ENCODE data around the gene QARS1. TPM values are rescaled to one million over a fixed set of nuclear protein-coding genes. Genes with fewer than 3 reads are reported as not detected.

QARS1 gene
- total and polyA plus RNA-seq, 2 experiments from 2014 or later = 173 to 373 TPM

DNA sequence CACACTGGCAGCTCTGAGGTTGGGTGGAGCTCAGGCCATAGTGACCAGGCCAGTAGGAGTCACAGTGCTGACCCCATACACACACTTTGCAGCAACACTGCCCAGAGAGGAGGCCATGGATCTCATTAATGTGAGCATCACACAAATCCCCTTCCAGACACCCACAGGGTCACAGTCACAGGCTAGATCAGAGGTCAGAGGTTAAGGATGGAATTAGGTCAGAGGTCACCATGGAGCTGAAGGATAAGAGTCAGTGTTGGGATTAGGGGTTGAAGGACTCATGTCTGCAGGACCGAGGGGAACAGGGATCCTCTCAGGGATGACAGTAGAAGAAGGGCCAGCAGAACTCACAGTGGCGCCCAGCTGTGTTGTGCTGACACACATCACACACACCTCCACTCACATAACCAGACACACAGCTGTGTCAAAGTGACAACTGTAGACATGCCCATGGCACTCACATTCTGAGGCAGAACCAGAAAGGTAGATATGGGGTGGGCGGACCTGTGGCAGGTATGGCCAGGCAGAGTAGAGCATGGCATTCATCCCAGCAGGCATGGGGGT, 48.9 kb upstream of the QARS1 start:
- H3K9me2 ChIP-seq (ENCODE audit: insufficient read depth) = no peaks in the 10 kb centered on the region
- peaks cover 6% of the 10 kb centered on the region for H3F3A ChIP-seq (replicated peaks; ENCODE audit: low read depth)
- no peaks in the 10 kb centered on the region for H3K36me3 Mint-ChIP-seq (ENCODE audit: low read depth)
- no peak overlapping the region for H3K4me3 ChIP-seq
- H3K4me2 ChIP-seq = no peak overlapping the region
- no peaks in the 10 kb centered on the region for H3K79me2 ChIP-seq (replicated peaks; ENCODE audit: insufficient read depth)
- no peak overlapping the region for H2AFZ ChIP-seq
- no peak for ATAC-seq
- no peaks in the 10 kb centered on the region for H3K27me3 ChIP-seq (ENCODE audit: insufficient read depth)
- H3K4me3 Mint-ChIP-seq = no peak overlapping the region
- peaks cover 3% of the 10 kb centered on the region; the same call in 1 of the 3 replicates for H3K4me1 Mint-ChIP-seq
- H3K4me1 ChIP-seq (ENCODE audit: insufficient read depth) = no peaks in the 10 kb centered on the region
- no peaks in the 10 kb centered on the region; the same call in 1 of the 2 replicates for H4K20me1 ChIP-seq (replicated peaks; ENCODE audit: insufficient read depth)
- H3K9me3 Mint-ChIP-seq = no peaks in the 10 kb centered on the region
- H3K36me3 ChIP-seq (ENCODE audit: insufficient read depth) = no peaks in the 10 kb centered on the region
- H3K27me3 Mint-ChIP-seq (ENCODE audit: insufficient read depth, low read depth, poor library complexity) = peaks cover 14% of the 10 kb centered on the region
- H3K27ac ChIP-seq (ENCODE audit: low read depth) = no peak overlapping the region
- no peak for TF ChIP-seq ZNF331 (CRISPR knock-in tag; IDR thresholded peaks at IDR 0.05; ENCODE audit: low read depth)
- no peak for DNase-seq (ENCODE audit: low spot score)
- H3K27ac Mint-ChIP-seq = no peak overlapping the region

DNA sequence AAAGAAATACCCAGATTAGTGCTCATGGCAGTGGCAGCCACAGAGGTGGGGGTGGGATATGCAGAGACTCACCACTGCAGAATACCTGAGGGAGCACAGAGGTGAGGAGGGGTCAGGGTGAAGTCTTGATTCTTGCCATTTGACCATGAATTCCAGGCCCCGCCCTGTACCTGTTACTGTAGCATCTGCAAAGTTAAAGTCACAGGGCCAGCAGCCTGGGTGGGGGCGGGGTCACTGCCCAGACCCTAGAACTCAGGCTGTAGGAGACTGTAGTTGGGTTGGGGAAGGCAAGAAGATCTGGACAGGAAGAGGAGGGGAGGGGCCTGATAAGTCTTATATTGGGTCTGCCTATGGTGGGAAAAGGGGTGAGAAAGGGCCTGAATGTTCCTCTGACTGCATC, 47.1 kb upstream of the QARS1 start:
- Histone ChIP-seq H3K27me3 (ENCODE audit: insufficient read depth) (no peaks in the 10 kb centered on the region), H3K9me2 (ENCODE audit: insufficient read depth) (no peaks in the 10 kb centered on the region), H3K4me2 (no peak overlapping the region), H3K4me3 (no peak overlapping the region), H3K36me3 (ENCODE audit: insufficient read depth) (no peaks in the 10 kb centered on the region), H3K27ac (ENCODE audit: low read depth) (no peak overlapping the region), H2AFZ (no peak overlapping the region), H3K79me2 (replicated peaks; ENCODE audit: insufficient read depth) (no peaks in the 10 kb centered on the region), H3K4me1 (ENCODE audit: insufficient read depth) (no peaks in the 10 kb centered on the region), H4K20me1 (replicated peaks; ENCODE audit: insufficient read depth) (no peaks in the 10 kb centered on the region), H3F3A (replicated peaks; ENCODE audit: low read depth) (no peaks in the 10 kb centered on the region)
- no peak overlapping the region for H3K4me3 Mint-ChIP-seq
- H3K27ac Mint-ChIP-seq = no peak overlapping the region
- H3K36me3 Mint-ChIP-seq (ENCODE audit: low read depth) = no peaks in the 10 kb centered on the region
- H3K9me3 Mint-ChIP-seq = no peaks in the 10 kb centered on the region
- peaks cover 15% of the 10 kb centered on the region for H3K27me3 Mint-ChIP-seq (ENCODE audit: insufficient read depth, low read depth, poor library complexity)
- ATAC-seq (peak; percentile 71), DNase-seq (ENCODE audit: low spot score) (peak; percentile 18)
- H3K4me1 Mint-ChIP-seq = peaks cover 3% of the 10 kb centered on the region; the same call in 1 of the 3 replicates
- TF ChIP-seq ZNF114 (CRISPR knock-in tag; IDR thresholded peaks at IDR 0.05) (no peak), ZNF331 (CRISPR knock-in tag; IDR thresholded peaks at IDR 0.05; ENCODE audit: low read depth) (no peak), JUNB (IDR thresholded peaks at IDR 0.05; ENCODE audit: unreplicated experiment) (no peak), EZH2phosphoT487 (IDR thresholded peaks at IDR 0.05; ENCODE audit: unreplicated experiment) (no peak), STAT1 (IDR thresholded peaks at IDR 0.05; ENCODE audit: unreplicated experiment) (no peak)
- TF ChIP-seq, protein P1, sequence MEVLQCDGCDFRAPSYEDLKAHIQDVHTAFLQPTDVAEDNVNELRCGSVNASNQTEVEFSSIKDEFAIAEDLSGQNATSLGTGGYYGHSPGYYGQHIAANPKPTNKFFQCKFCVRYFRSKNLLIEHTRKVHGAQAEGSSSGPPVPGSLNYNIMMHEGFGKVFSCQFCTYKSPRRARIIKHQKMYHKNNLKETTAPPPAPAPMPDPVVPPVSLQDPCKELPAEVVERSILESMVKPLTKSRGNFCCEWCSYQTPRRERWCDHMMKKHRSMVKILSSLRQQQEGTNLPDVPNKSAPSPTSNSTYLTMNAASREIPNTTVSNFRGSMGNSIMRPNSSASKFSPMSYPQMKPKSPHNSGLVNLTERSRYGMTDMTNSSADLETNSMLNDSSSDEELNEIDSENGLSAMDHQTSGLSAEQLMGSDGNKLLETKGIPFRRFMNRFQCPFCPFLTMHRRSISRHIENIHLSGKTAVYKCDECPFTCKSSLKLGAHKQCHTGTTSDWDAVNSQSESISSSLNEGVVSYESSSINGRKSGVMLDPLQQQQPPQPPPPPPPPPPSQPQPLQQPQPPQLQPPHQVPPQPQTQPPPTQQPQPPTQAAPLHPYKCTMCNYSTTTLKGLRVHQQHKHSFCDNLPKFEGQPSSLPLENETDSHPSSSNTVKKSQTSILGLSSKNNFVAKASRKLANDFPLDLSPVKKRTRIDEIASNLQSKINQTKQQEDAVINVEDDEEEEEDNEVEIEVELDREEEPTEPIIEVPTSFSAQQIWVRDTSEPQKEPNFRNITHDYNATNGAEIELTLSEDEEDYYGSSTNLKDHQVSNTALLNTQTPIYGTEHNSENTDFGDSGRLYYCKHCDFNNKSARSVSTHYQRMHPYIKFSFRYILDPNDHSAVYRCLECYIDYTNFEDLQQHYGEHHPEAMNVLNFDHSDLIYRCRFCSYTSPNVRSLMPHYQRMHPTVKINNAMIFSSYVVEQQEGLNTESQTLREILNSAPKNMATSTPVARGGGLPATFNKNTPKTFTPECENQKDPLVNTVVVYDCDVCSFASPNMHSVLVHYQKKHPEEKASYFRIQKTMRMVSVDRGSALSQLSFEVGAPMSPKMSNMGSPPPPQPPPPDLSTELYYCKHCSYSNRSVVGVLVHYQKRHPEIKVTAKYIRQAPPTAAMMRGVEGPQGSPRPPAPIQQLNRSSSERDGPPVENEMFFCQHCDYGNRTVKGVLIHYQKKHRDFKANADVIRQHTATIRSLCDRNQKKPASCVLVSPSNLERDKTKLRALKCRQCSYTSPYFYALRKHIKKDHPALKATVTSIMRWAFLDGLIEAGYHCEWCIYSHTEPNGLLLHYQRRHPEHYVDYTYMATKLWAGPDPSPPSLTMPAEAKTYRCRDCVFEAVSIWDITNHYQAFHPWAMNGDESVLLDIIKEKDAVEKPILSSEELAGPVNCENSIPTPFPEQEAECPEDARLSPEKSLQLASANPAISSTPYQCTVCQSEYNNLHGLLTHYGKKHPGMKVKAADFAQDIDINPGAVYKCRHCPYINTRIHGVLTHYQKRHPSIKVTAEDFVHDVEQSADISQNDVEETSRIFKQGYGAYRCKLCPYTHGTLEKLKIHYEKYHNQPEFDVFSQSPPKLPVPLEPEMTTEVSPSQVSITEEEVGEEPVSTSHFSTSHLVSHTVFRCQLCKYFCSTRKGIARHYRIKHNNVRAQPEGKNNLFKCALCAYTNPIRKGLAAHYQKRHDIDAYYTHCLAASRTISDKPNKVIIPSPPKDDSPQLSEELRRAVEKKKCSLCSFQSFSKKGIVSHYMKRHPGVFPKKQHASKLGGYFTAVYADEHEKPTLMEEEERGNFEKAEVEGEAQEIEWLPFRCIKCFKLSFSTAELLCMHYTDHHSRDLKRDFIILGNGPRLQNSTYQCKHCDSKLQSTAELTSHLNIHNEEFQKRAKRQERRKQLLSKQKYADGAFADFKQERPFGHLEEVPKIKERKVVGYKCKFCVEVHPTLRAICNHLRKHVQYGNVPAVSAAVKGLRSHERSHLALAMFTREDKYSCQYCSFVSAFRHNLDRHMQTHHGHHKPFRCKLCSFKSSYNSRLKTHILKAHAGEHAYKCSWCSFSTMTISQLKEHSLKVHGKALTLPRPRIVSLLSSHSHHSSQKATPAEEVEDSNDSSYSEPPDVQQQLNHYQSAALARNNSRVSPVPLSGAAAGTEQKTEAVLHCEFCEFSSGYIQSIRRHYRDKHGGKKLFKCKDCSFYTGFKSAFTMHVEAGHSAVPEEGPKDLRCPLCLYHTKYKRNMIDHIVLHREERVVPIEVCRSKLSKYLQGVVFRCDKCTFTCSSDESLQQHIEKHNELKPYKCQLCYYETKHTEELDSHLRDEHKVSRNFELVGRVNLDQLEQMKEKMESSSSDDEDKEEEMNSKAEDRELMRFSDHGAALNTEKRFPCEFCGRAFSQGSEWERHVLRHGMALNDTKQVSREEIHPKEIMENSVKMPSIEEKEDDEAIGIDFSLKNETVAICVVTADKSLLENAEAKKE (CRISPR knock-in tag; IDR thresholded peaks at IDR 0.05) = no peak
- TF ChIP-seq, protein P2, sequence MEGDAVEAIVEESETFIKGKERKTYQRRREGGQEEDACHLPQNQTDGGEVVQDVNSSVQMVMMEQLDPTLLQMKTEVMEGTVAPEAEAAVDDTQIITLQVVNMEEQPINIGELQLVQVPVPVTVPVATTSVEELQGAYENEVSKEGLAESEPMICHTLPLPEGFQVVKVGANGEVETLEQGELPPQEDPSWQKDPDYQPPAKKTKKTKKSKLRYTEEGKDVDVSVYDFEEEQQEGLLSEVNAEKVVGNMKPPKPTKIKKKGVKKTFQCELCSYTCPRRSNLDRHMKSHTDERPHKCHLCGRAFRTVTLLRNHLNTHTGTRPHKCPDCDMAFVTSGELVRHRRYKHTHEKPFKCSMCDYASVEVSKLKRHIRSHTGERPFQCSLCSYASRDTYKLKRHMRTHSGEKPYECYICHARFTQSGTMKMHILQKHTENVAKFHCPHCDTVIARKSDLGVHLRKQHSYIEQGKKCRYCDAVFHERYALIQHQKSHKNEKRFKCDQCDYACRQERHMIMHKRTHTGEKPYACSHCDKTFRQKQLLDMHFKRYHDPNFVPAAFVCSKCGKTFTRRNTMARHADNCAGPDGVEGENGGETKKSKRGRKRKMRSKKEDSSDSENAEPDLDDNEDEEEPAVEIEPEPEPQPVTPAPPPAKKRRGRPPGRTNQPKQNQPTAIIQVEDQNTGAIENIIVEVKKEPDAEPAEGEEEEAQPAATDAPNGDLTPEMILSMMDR (conservative IDR thresholded peaks at IDR 0.05; ENCODE audit: low read depth in 2 of 2) = no peak
- TF ChIP-seq, protein P3, sequence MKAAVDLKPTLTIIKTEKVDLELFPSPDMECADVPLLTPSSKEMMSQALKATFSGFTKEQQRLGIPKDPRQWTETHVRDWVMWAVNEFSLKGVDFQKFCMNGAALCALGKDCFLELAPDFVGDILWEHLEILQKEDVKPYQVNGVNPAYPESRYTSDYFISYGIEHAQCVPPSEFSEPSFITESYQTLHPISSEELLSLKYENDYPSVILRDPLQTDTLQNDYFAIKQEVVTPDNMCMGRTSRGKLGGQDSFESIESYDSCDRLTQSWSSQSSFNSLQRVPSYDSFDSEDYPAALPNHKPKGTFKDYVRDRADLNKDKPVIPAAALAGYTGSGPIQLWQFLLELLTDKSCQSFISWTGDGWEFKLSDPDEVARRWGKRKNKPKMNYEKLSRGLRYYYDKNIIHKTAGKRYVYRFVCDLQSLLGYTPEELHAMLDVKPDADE (IDR thresholded peaks at IDR 0.05) = no peak
- TF ChIP-seq, protein P4, sequence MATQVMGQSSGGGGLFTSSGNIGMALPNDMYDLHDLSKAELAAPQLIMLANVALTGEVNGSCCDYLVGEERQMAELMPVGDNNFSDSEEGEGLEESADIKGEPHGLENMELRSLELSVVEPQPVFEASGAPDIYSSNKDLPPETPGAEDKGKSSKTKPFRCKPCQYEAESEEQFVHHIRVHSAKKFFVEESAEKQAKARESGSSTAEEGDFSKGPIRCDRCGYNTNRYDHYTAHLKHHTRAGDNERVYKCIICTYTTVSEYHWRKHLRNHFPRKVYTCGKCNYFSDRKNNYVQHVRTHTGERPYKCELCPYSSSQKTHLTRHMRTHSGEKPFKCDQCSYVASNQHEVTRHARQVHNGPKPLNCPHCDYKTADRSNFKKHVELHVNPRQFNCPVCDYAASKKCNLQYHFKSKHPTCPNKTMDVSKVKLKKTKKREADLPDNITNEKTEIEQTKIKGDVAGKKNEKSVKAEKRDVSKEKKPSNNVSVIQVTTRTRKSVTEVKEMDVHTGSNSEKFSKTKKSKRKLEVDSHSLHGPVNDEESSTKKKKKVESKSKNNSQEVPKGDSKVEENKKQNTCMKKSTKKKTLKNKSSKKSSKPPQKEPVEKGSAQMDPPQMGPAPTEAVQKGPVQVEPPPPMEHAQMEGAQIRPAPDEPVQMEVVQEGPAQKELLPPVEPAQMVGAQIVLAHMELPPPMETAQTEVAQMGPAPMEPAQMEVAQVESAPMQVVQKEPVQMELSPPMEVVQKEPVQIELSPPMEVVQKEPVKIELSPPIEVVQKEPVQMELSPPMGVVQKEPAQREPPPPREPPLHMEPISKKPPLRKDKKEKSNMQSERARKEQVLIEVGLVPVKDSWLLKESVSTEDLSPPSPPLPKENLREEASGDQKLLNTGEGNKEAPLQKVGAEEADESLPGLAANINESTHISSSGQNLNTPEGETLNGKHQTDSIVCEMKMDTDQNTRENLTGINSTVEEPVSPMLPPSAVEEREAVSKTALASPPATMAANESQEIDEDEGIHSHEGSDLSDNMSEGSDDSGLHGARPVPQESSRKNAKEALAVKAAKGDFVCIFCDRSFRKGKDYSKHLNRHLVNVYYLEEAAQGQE (IDR thresholded peaks at IDR 0.05; ENCODE audit: unreplicated experiment) = no peak
